ENCODE measurements around the gene GTPBP4. TPM values are rescaled to one million over a fixed set of nuclear protein-coding genes. Genes with fewer than 3 reads are reported as not detected.

Gene GTPBP4
- total and polyA plus RNA-seq, 2 donors (not counting 1 experiment from before 2014, with no cell fraction given), result 28.7 to 34.4 TPM

DNA sequence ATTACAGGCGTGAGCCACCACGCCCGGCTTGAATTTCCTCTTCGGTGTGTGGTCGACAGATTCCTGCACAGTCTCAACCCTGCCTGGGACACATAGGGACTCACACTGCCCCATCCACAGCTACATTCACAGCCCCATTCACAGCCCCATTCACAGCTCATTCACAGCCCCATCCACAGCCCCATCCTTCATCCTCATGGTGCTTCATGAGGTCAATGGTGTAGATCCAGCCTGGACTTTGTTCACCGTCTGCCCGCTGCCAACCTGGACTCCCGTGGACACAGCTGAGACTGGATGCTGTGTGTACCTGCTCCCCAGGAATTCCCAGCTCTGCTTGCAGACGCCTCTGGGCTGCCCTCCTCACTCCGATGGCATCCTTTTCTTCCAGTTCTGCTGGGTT is 32.2 kb downstream of the GTPBP4 start:
- no peak overlapping the region for H3K27ac ChIP-seq (ENCODE audit: insufficient read depth, low read length)
- no peaks in the 10 kb centered on the region for H3K79me2 ChIP-seq (ENCODE audit: control insufficient read depth, insufficient read depth, low read length)
- no peaks in the 10 kb centered on the region for H3K27me3 ChIP-seq (ENCODE audit: control insufficient read depth, insufficient read depth, low read length)
- H3K9me3 ChIP-seq (ENCODE audit: control insufficient read depth, insufficient read depth, low read depth, low read length), result no peaks in the 10 kb centered on the region
- H2AFZ ChIP-seq (ENCODE audit: low read length), result no peak overlapping the region
- no peak overlapping the region for H3K9ac ChIP-seq (ENCODE audit: insufficient read depth, low read length)
- no peak overlapping the region for H3K4me2 ChIP-seq (ENCODE audit: extremely low read depth, insufficient read depth, low read length)
- no peak for DNase-seq (ENCODE audit: low read depth in 2 of 2)
- no peaks in the 10 kb centered on the region for H3K4me1 ChIP-seq (ENCODE audit: control insufficient read depth, extremely low read depth, insufficient read depth, low read length)
- H3K4me3 ChIP-seq (replicated peaks in 1 of 4; ENCODE audit: control extremely low read depth in 1 of 4, insufficient read depth in 1 of 4, low read depth in 3 of 4, low read length in 4 of 4), result no peak overlapping the region
- no peak for TF ChIP-seq EZH2 (IDR thresholded peaks at IDR 0.05; ENCODE audit: low read length, missing control alignments)
- no peaks in the 10 kb centered on the region for H4K20me1 ChIP-seq (ENCODE audit: control insufficient read depth, extremely low read depth, insufficient read depth, low read length)
- H3K36me3 ChIP-seq (ENCODE audit: control insufficient read depth, insufficient read depth, low read length), result peaks cover 18% of the 10 kb centered on the region

GRCh38 chr10:1020958-1021357 is 32.7 kb downstream of the GTPBP4 start:
- Histone ChIP-seq H3K9me3 (ENCODE audit: control insufficient read depth, insufficient read depth, low read depth, low read length) (no peaks in the 10 kb centered on the region), H3K27me3 (ENCODE audit: control insufficient read depth, insufficient read depth, low read length) (no peaks in the 10 kb centered on the region), H3K4me2 (ENCODE audit: extremely low read depth, insufficient read depth, low read length) (no peak overlapping the region), H3K4me1 (ENCODE audit: control insufficient read depth, extremely low read depth, insufficient read depth, low read length) (no peaks in the 10 kb centered on the region), H3K79me2 (ENCODE audit: control insufficient read depth, insufficient read depth, low read length) (no peaks in the 10 kb centered on the region), H2AFZ (ENCODE audit: low read length) (no peak overlapping the region), H3K4me3 (replicated peaks in 1 of 4; ENCODE audit: control extremely low read depth in 1 of 4, insufficient read depth in 1 of 4, low read depth in 3 of 4, low read length in 4 of 4) (no peak overlapping the region), H3K9ac (ENCODE audit: insufficient read depth, low read length) (no peak overlapping the region), H3K36me3 (ENCODE audit: control insufficient read depth, insufficient read depth, low read length) (peaks cover 14% of the 10 kb centered on the region), H4K20me1 (ENCODE audit: control insufficient read depth, extremely low read depth, insufficient read depth, low read length) (no peaks in the 10 kb centered on the region), H3K27ac (ENCODE audit: insufficient read depth, low read length) (no peak overlapping the region)
- no peak for DNase-seq (ENCODE audit: low read depth in 2 of 2)
- TF ChIP-seq, protein P1, sequence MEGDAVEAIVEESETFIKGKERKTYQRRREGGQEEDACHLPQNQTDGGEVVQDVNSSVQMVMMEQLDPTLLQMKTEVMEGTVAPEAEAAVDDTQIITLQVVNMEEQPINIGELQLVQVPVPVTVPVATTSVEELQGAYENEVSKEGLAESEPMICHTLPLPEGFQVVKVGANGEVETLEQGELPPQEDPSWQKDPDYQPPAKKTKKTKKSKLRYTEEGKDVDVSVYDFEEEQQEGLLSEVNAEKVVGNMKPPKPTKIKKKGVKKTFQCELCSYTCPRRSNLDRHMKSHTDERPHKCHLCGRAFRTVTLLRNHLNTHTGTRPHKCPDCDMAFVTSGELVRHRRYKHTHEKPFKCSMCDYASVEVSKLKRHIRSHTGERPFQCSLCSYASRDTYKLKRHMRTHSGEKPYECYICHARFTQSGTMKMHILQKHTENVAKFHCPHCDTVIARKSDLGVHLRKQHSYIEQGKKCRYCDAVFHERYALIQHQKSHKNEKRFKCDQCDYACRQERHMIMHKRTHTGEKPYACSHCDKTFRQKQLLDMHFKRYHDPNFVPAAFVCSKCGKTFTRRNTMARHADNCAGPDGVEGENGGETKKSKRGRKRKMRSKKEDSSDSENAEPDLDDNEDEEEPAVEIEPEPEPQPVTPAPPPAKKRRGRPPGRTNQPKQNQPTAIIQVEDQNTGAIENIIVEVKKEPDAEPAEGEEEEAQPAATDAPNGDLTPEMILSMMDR (conservative IDR thresholded peaks at IDR 0.05 in 1 of 2, IDR thresholded peaks at IDR 0.05 in 1 of 2; ENCODE audit: low read depth in 1 of 2, low read length in 2 of 2), result no peak
- TF ChIP-seq EZH2 (IDR thresholded peaks at IDR 0.05; ENCODE audit: low read length, missing control alignments), result no peak

DNA sequence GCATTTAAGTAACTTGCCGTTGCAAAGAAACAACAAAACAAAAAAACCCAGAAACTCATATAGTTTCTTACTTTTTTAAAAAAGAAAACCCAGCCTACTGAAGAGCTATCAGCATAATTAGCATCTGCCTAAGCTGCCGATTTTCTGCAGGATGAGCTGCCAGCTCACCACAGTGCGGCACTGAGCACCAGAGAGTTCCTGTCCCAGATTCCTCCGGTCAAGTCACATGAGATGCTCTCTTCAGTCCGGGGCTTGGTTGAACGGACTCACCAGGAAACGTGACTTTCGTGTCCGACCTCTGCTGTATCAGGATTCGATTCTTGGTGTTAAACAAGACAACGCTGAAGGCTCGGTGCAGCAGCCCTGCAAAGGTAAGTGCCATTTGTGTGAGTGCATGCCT is 34.2 kb downstream of the GTPBP4 start:
- H3K27ac ChIP-seq (ENCODE audit: insufficient read depth, low read length), result no peak overlapping the region
- H3K4me3 ChIP-seq (replicated peaks in 1 of 4; ENCODE audit: control extremely low read depth in 1 of 4, insufficient read depth in 1 of 4, low read depth in 3 of 4, low read length in 4 of 4), result no peak overlapping the region
- H3K9me3 ChIP-seq (ENCODE audit: control insufficient read depth, insufficient read depth, low read depth, low read length), result no peaks in the 10 kb centered on the region
- no peak overlapping the region for H2AFZ ChIP-seq (ENCODE audit: low read length)
- no peaks in the 10 kb centered on the region for H3K4me1 ChIP-seq (ENCODE audit: control insufficient read depth, extremely low read depth, insufficient read depth, low read length)
- H3K9ac ChIP-seq (ENCODE audit: insufficient read depth, low read length), result no peak overlapping the region
- peaks cover 8% of the 10 kb centered on the region for H3K36me3 ChIP-seq (ENCODE audit: control insufficient read depth, insufficient read depth, low read length)
- H3K79me2 ChIP-seq (ENCODE audit: control insufficient read depth, insufficient read depth, low read length), result no peaks in the 10 kb centered on the region
- no peak for DNase-seq (ENCODE audit: low read depth in 2 of 2)
- no peak overlapping the region for H3K4me2 ChIP-seq (ENCODE audit: extremely low read depth, insufficient read depth, low read length)
- no peaks in the 10 kb centered on the region for H4K20me1 ChIP-seq (ENCODE audit: control insufficient read depth, extremely low read depth, insufficient read depth, low read length)
- H3K27me3 ChIP-seq (ENCODE audit: control insufficient read depth, insufficient read depth, low read length), result no peaks in the 10 kb centered on the region
- TF ChIP-seq EZH2 (IDR thresholded peaks at IDR 0.05; ENCODE audit: low read length, missing control alignments), result no peak
- TF ChIP-seq, protein P1 (conservative IDR thresholded peaks at IDR 0.05 in 1 of 2, IDR thresholded peaks at IDR 0.05 in 1 of 2; ENCODE audit: low read depth in 1 of 2, low read length in 2 of 2), result no peak
